Caco-2 (cell line): ENCODE data around the gene NELL2. TPM values are rescaled to one million over a fixed set of nuclear protein-coding genes. Genes with fewer than 3 reads are reported as not detected.

Experiments
- BruUV-seq: library from RNA; stranded (reverse); fragments of 400-500 nt; replicated peaks from 2 replicates; lab custom pipeline; 2021; lab: Mats Ljungman, UMichigan
- CTCF ChIA-PET: fragments of 300-600 bp; sonication (Branson Sonifier 250); formaldehyde crosslinking; loops from one replicate; lab custom pipeline; 2022; ENCODE audit warnings: antibody characterized with exemption; lab: Charles Lee
- POLR2A ChIA-PET: fragments of 300-600 bp; sonication (Branson Sonifier 250); formaldehyde crosslinking; loops from one replicate; lab custom pipeline; 2022; ENCODE audit warnings: antibody characterized with exemption; lab: Charles Lee
- DNase-seq, 2 experiments: peaks; one replicate each; pipeline versions ENCODE4 v3.0.0 to v3.0.0-alpha.2; 2020 to 2022
- H3K27me3 ChIP-seq: replicated peaks from 2 replicates; pipeline ENCODE4 v1.6.0; 2011; ENCODE audit warnings: low read length; ENCODE audit not compliant: control insufficient read depth, insufficient read depth
- H3K36me3 ChIP-seq: 2 replicates; pipeline ENCODE4 v1.5.1; 2011; ENCODE audit warnings: low read length; ENCODE audit not compliant: control insufficient read depth, insufficient read depth
- H3K4me1 ChIP-seq: fragments of 250-450 bp; sonication (Bioruptor Pico); 2 replicates; pipeline ENCODE4 v1.5.1; 2020; ENCODE audit warnings: mild to moderate bottlenecking
- H3K4me3 ChIP-seq: 2 replicates; pipeline ENCODE4 v1.5.1; 2011; ENCODE audit warnings: low read depth, mild to moderate bottlenecking, control low read depth, low read length
- H3K9me3 ChIP-seq: fragments of 250-450 bp; sonication (Bioruptor Pico); 2 replicates; pipeline ENCODE4 v1.5.1; 2020; ENCODE audit warnings: mild to moderate bottlenecking, moderate library complexity
- H3K27ac Mint-ChIP-seq: one replicate; pipeline ENCODE4 v1.8.0; 2022; ENCODE audit warnings: mixed read lengths; ENCODE audit not compliant: unreplicated experiment
- H3K27me3 Mint-ChIP-seq: one replicate; pipeline ENCODE4 v1.8.0; 2022; ENCODE audit warnings: mixed read lengths; ENCODE audit not compliant: insufficient read depth, unreplicated experiment
- H3K36me3 Mint-ChIP-seq: one replicate; pipeline ENCODE4 v1.8.0; 2022; ENCODE audit warnings: mild to moderate bottlenecking, mixed read lengths; ENCODE audit not compliant: insufficient read depth, unreplicated experiment
- H3K4me1 Mint-ChIP-seq: one replicate; pipeline ENCODE4 v1.8.0; 2022; ENCODE audit warnings: low read depth, mixed read lengths; ENCODE audit not compliant: unreplicated experiment
- H3K4me3 Mint-ChIP-seq: one replicate; pipeline ENCODE4 v1.8.0; 2022; ENCODE audit warnings: mild to moderate bottlenecking, moderate library complexity, mixed read lengths; ENCODE audit not compliant: unreplicated experiment
- H3K9me3 Mint-ChIP-seq: one replicate; pipeline ENCODE4 v1.8.0; 2022; ENCODE audit warnings: mixed read lengths; ENCODE audit not compliant: unreplicated experiment
- CTCF ChIP-seq, 2 experiments: fragments of 200-600 bp in 1 of 2; IDR thresholded peaks; 1 replicate in 1 of 2; 2 replicates in 1 of 2; pipeline versions ENCODE4 v1.5.1 to v1.8.0; 2011 to 2022; ENCODE audit warnings: antibody characterized with exemption in 1 of 2, control low read depth in 1 of 2, inconsistent platforms in 1 of 2, low read depth in 1 of 2, low read length in 1 of 2, mild to moderate bottlenecking in 1 of 2, moderate library complexity in 1 of 2; ENCODE audit not compliant: insufficient read depth in 1 of 2, severe bottlenecking in 1 of 2, unreplicated experiment in 1 of 2
- intact Hi-C: fragments of 100-400 bp; cut with micrococcal nuclease; formaldehyde crosslinking; loops from one replicate; pipeline ENCODE4 v1.10.0; 2022; ENCODE audit not compliant: unreplicated experiment
- total RNA-seq: library from RNA; stranded (reverse); gene quantifications from 2 replicates; pipeline ENCODE4 v1.2.3, GENCODE V29; 2022

Gene NELL2
- total RNA-seq, 1 experiment from 2014 or later, result 0.70 TPM

GRCh38 chr12:44464180-44464579, 411.9 kb downstream of the NELL2 start:
- peaks cover 6% of the 10 kb centered on the region for H3K9me3 Mint-ChIP-seq
- DNase-seq, result no peak
- H3K4me1 ChIP-seq, result no peaks in the 10 kb centered on the region
- H3K4me3 ChIP-seq, result no peak overlapping the region
- no peaks in the 10 kb centered on the region for H3K9me3 ChIP-seq
- intact Hi-C loops, result no loop called here
- ChIA-PET POLR2A (no interaction called here), CTCF (interaction anchor here (0.6 to 0.7 kb wide), 2 partner anchors 94 to 468 kb away, joined by 3 read pairs; no protein-coding TSS in a partner anchor)
- no peak overlapping the region for H3K4me3 Mint-ChIP-seq
- H3K36me3 ChIP-seq, result no peaks in the 10 kb centered on the region
- H3K36me3 Mint-ChIP-seq, result no peaks in the 10 kb centered on the region
- no peaks in the 10 kb centered on the region; the same call in 1 of the 2 replicates for H3K27me3 ChIP-seq
- no TSS peak for BruUV-seq
- no peaks in the 10 kb centered on the region for H3K4me1 Mint-ChIP-seq
- peaks cover 6% of the 10 kb centered on the region for H3K27me3 Mint-ChIP-seq
- no peak overlapping the region for H3K27ac Mint-ChIP-seq
- no peak for TF ChIP-seq CTCF (IDR thresholded peaks at IDR 0.05; ENCODE audit: insufficient read depth in 1 of 2, low read depth in 1 of 2, low read length in 1 of 2, severe bottlenecking in 1 of 2, unreplicated experiment in 1 of 2)

GRCh38 chr12:44462729-44463128, 413.4 kb downstream of the NELL2 start:
- no peaks in the 10 kb centered on the region for H3K36me3 ChIP-seq
- H3K4me1 ChIP-seq, result no peaks in the 10 kb centered on the region
- no peak for DNase-seq
- intact Hi-C loops, result no loop called here
- ChIA-PET POLR2A (no interaction called here), CTCF (no interaction called here)
- BruUV-seq, result no TSS peak
- no peak overlapping the region for H3K27ac Mint-ChIP-seq
- no peaks in the 10 kb centered on the region for H3K4me1 Mint-ChIP-seq
- H3K9me3 Mint-ChIP-seq, result peaks cover 6% of the 10 kb centered on the region
- no peaks in the 10 kb centered on the region for H3K9me3 ChIP-seq
- no peaks in the 10 kb centered on the region; the same call in none of the 2 replicates for H3K27me3 ChIP-seq
- H3K4me3 Mint-ChIP-seq, result no peak overlapping the region
- TF ChIP-seq CTCF (IDR thresholded peaks at IDR 0.05; ENCODE audit: insufficient read depth in 1 of 2, low read depth in 1 of 2, low read length in 1 of 2, severe bottlenecking in 1 of 2, unreplicated experiment in 1 of 2), result no peak
- H3K4me3 ChIP-seq, result no peak overlapping the region
- H3K27me3 Mint-ChIP-seq, result peaks cover 6% of the 10 kb centered on the region
- H3K36me3 Mint-ChIP-seq, result no peaks in the 10 kb centered on the region

- intact Hi-C loops, result no loop called here
- Histone ChIP-seq H3K4me3 (no peak overlapping the region), H3K36me3 (no peaks in the 10 kb centered on the region), H3K9me3 (no peaks in the 10 kb centered on the region), H3K4me1 (no peaks in the 10 kb centered on the region), H3K27me3 (no peaks in the 10 kb centered on the region; the same call in none of the 2 replicates)
- no peak for TF ChIP-seq CTCF (IDR thresholded peaks at IDR 0.05; ENCODE audit: insufficient read depth in 1 of 2, low read depth in 1 of 2, low read length in 1 of 2, severe bottlenecking in 1 of 2, unreplicated experiment in 1 of 2)
- DNase-seq, result no peak
- Mint-ChIP-seq H3K27ac (no peak overlapping the region), H3K4me1 (no peaks in the 10 kb centered on the region), H3K9me3 (no peaks in the 10 kb centered on the region), H3K27me3 (peaks cover 6% of the 10 kb centered on the region), H3K4me3 (no peak overlapping the region), H3K36me3 (no peaks in the 10 kb centered on the region)
- no TSS peak for BruUV-seq
- ChIA-PET POLR2A (no interaction called here), CTCF (interaction anchor here (0.6 kb wide), 1 partner anchor 504 kb away, joined by 3 read pairs; no protein-coding TSS in a partner anchor)
These were observed 415.9 kb downstream of the NELL2 start for GRCh38 chr12:44460261-44460660.
